CD14-positive monocyte (primary cell): Measurements from ENCODE around the gene SLC39A12. TPM values are rescaled to one million over a fixed set of nuclear protein-coding genes. Genes with fewer than 3 reads are reported as not detected.

Experiments used
- DNase-seq, 3 donors: peaks; one replicate each; pipeline ENCODE4 v3.0.0-alpha.2; 2011 to 2022
- H2AFZ ChIP-seq: 2 replicates; pipeline ENCODE4 v1.6.0; 2012; ENCODE audit warnings: mild to moderate bottlenecking, low read depth, low read length, inconsistent platforms; ENCODE audit not compliant: insufficient read depth, poor library complexity, severe bottlenecking
- H3K27ac ChIP-seq, 2 donors: 1 replicate in 1 of 2; 2 replicates in 1 of 2; pipeline ENCODE4 v1.5.1; 2012 to 2013; ENCODE audit warnings: low read length in 2 of 2, control low read depth in 1 of 2, inconsistent platforms in 1 of 2, low read depth in 1 of 2, mild to moderate bottlenecking in 1 of 2
- H3K27me3 ChIP-seq, 2 donors: one replicate each; pipeline versions ENCODE4 v1.6.0 to v1.6.1; 2011 to 2013; ENCODE audit warnings: low read length in 2 of 2; ENCODE audit not compliant: control insufficient read depth in 2 of 2, insufficient read depth in 2 of 2
- H3K36me3 ChIP-seq, 2 donors: replicated peaks in 1 of 2; 1 replicate in 1 of 2; 2 replicates in 1 of 2; pipeline versions ENCODE4 v1.5.1 to v1.6.1; 2012 to 2013; ENCODE audit warnings: low read length in 2 of 2, control low read depth in 1 of 2, inconsistent platforms in 1 of 2, mild to moderate bottlenecking in 1 of 2; ENCODE audit not compliant: insufficient read depth in 2 of 2, control insufficient read depth in 1 of 2
- H3K4me1 ChIP-seq, 2 donors: 1 replicate in 1 of 2; 2 replicates in 1 of 2; pipeline versions ENCODE4 v1.5.1 to v1.6.1; 2012 to 2013; ENCODE audit warnings: low read length in 2 of 2, control low read depth in 1 of 2, inconsistent platforms in 1 of 2, mild to moderate bottlenecking in 1 of 2, moderate library complexity in 1 of 2; ENCODE audit not compliant: insufficient read depth in 2 of 2, control insufficient read depth in 1 of 2
- H3K4me2 ChIP-seq: replicated peaks from 2 replicates; pipeline ENCODE3; 2012; ENCODE audit warnings: low read length, moderate library complexity, mild to moderate bottlenecking; ENCODE audit not compliant: poor library complexity, severe bottlenecking; ENCODE audit errors: extremely low read depth
- H3K4me3 ChIP-seq, 3 experiments: fragments of 200-600 bp in 1 of 3; sonication (generic) in 1 of 3; replicated peaks in 1 of 3; 1 replicate in 2 of 3; 2 replicates in 1 of 3; pipeline ENCODE4 v1.5.1; 2011 to 2013; ENCODE audit warnings: low read length in 3 of 3, mild to moderate bottlenecking in 3 of 3, control low read depth in 2 of 3, low read depth in 2 of 3, inconsistent platforms in 1 of 3, moderate library complexity in 1 of 3
- H3K79me2 ChIP-seq: 2 replicates; pipeline ENCODE4 v1.6.0; 2012; ENCODE audit warnings: mild to moderate bottlenecking, control low read depth, inconsistent platforms, low read length, moderate library complexity; ENCODE audit not compliant: insufficient read depth
- H3K9ac ChIP-seq: 2 replicates; pipeline ENCODE4 v1.6.0; 2017; ENCODE audit warnings: low read length, mild to moderate bottlenecking; ENCODE audit not compliant: insufficient read depth, poor library complexity, severe bottlenecking
- H3K9me3 ChIP-seq, 2 donors: replicated peaks in 1 of 2; 1 replicate in 1 of 2; 2 replicates in 1 of 2; pipeline versions ENCODE4 v1.5.1 to v1.6.1; 2012 to 2013; ENCODE audit warnings: low read length in 2 of 2, control low read depth in 1 of 2; ENCODE audit not compliant: control insufficient read depth in 1 of 2, insufficient read depth in 1 of 2
- H4K20me1 ChIP-seq: 2 replicates; pipeline ENCODE4 v1.6.0; 2012; ENCODE audit warnings: mild to moderate bottlenecking, low read length, control low read depth, moderate library complexity; ENCODE audit not compliant: insufficient read depth
- H3K27ac Mint-ChIP-seq, 7 donors: one replicate each; pipeline ENCODE4 v1.8.0; 2020; ENCODE audit warnings: mild to moderate bottlenecking in 7 of 7, mixed read lengths in 7 of 7, moderate library complexity in 6 of 7, inconsistent platforms in 2 of 7
- H3K27me3 Mint-ChIP-seq, 3 donors: one replicate each; pipeline ENCODE4 v1.8.0; 2021 to 2022; ENCODE audit warnings: low read depth in 3 of 3, mild to moderate bottlenecking in 3 of 3, mixed read lengths in 3 of 3, moderate library complexity in 3 of 3, inconsistent platforms in 1 of 3
- H3K36me3 Mint-ChIP-seq, 2 donors: one replicate each; pipeline ENCODE4 v1.8.0; 2020; ENCODE audit warnings: mixed read lengths in 2 of 2, inconsistent platforms in 1 of 2, mild to moderate bottlenecking in 1 of 2
- H3K4me1 Mint-ChIP-seq: one replicate; pipeline ENCODE4 v1.8.0; 2020; ENCODE audit warnings: mild to moderate bottlenecking, mixed read lengths
- H3K4me3 Mint-ChIP-seq, 2 donors: one replicate each; pipeline ENCODE4 v1.8.0; 2020; ENCODE audit warnings: mild to moderate bottlenecking in 2 of 2, mixed read lengths in 2 of 2, moderate library complexity in 1 of 2
- H3K9me3 Mint-ChIP-seq, 7 donors: one replicate each; pipeline ENCODE4 v1.8.0; 2020 to 2022; ENCODE audit warnings: mixed read lengths in 7 of 7, mild to moderate bottlenecking in 6 of 7, moderate library complexity in 6 of 7, inconsistent platforms in 2 of 7
- CTCF ChIP-seq: fragments of 200-600 bp; IDR thresholded peaks from one replicate; pipeline ENCODE4 v1.8.0; 2022; ENCODE audit warnings: antibody characterized with exemption, mild to moderate bottlenecking
- WGBS: methylation state at CpG from one replicate; pipeline ENCODE4 v1.1.5; 2013; ENCODE audit warnings: missing lambda C conversion rate; ENCODE audit not compliant: insufficient coverage; 5-methylcytosine and 5-hydroxymethylcytosine counted together
- intact Hi-C, 2 donors: fragments of 100-400 bp; cut with micrococcal nuclease; formaldehyde crosslinking; loops; one replicate each; pipeline versions ENCODE4 v1.15.0 to v1.15.1; 2023
- polyA plus RNA-seq, 3 donors: library from polyadenylated mRNA; depleted of rRNA in 1 of 3; unstranded in 2 of 3; stranded (reverse) in 1 of 3; fragments of 300-500 nt in 2 of 3; fragments of >200 nt in 1 of 3; fragmentation: Illumina TruSeq in 2 of 3; gene quantifications; 1 replicate in 2 of 3; 2 replicates in 1 of 3; pipeline ENCODE4 v1.2.3, GENCODE V29; 2012 to 2021

Gene SLC39A12
- polyA plus RNA-seq, 3 donors: not detected

GRCh38 chr10:17981766-17982380 is 30.2 kb downstream of the SLC39A12 start:
- no peaks in the 10 kb centered on the region for H3K9me3 ChIP-seq
- H2AFZ ChIP-seq: no peak overlapping the region
- no peak overlapping the region for H3K27ac ChIP-seq
- Mint-ChIP-seq H3K4me1 (peaks cover 13% of the 10 kb centered on the region), H3K9me3 (peaks cover 0 to under 1% (median 0%) of the 10 kb centered on the region in 7 donors), H3K36me3 (no peaks in the 10 kb centered on the region), H3K27me3 (peaks cover 0 to 2% (median 2%) of the 10 kb centered on the region in 3 donors), H3K27ac (no peak overlapping the region), H3K4me3 (no peak overlapping the region)
- no peaks in the 10 kb centered on the region for H3K4me1 ChIP-seq
- no peak for TF ChIP-seq CTCF
- H3K9ac ChIP-seq: no peak overlapping the region
- DNase-seq: no peak
- intact Hi-C loops: no loop called here
- H3K79me2 ChIP-seq: no peaks in the 10 kb centered on the region
- H3K4me2 ChIP-seq: no peak overlapping the region
- H4K20me1 ChIP-seq: no peaks in the 10 kb centered on the region
- WGBS: no CpG with 5 or more reads among the region's 1 CpG
- H3K4me3 ChIP-seq: no peak overlapping the region
- H3K27me3 ChIP-seq: no peaks in the 10 kb centered on the region
- H3K36me3 ChIP-seq: no peaks in the 10 kb centered on the region

GRCh38 chr10:17984056-17984455 is 32.3 kb downstream of the SLC39A12 start:
- WGBS: 0% methylated on average over 1 of the region's 1 CpG
- H3K4me2 ChIP-seq: no peak overlapping the region
- no peaks in the 10 kb centered on the region for H3K36me3 Mint-ChIP-seq

More at GRCh38 chr10:17984056-17984455, 32.3 kb downstream of the SLC39A12 start:
- TF ChIP-seq CTCF: no peak
- Histone ChIP-seq H3K27me3 (no peaks in the 10 kb centered on the region), H2AFZ (no peak overlapping the region), H4K20me1 (no peaks in the 10 kb centered on the region), H3K36me3 (no peaks in the 10 kb centered on the region), H3K9me3 (no peaks in the 10 kb centered on the region), H3K79me2 (no peaks in the 10 kb centered on the region), H3K9ac (no peak overlapping the region), H3K27ac (no peak overlapping the region), H3K4me1 (no peaks in the 10 kb centered on the region), H3K4me3 (no peak overlapping the region)
- no peak overlapping the region for H3K27ac Mint-ChIP-seq
- peaks cover 0 to 3% (median 0%) of the 10 kb centered on the region in 7 donors for H3K9me3 Mint-ChIP-seq
- peaks cover 0 to 4% (median 0%) of the 10 kb centered on the region in 3 donors for H3K27me3 Mint-ChIP-seq
- intact Hi-C loops: no loop called here
- no peak overlapping the region for H3K4me3 Mint-ChIP-seq
- no peak for DNase-seq
- peaks cover 13% of the 10 kb centered on the region for H3K4me1 Mint-ChIP-seq
